ENCODE data around the gene RELN. TPM values are rescaled to one million over a fixed set of nuclear protein-coding genes. Genes with fewer than 3 reads are reported as not detected.

The RELN gene
- total and polyA plus RNA-seq, 10 of the 15 experiments (the other 5 are each of a cell fraction or from before 2014, with no cell fraction given), result 0.11 to 0.21 TPM; not detected in 8

GRCh38 chr7:103989785-103990767, 618 bp upstream of the RELN start:
- no peak for TF ChIP-seq ZSCAN29 (IDR thresholded peaks at IDR 0.05)
- TF ChIP-seq, protein P1, sequence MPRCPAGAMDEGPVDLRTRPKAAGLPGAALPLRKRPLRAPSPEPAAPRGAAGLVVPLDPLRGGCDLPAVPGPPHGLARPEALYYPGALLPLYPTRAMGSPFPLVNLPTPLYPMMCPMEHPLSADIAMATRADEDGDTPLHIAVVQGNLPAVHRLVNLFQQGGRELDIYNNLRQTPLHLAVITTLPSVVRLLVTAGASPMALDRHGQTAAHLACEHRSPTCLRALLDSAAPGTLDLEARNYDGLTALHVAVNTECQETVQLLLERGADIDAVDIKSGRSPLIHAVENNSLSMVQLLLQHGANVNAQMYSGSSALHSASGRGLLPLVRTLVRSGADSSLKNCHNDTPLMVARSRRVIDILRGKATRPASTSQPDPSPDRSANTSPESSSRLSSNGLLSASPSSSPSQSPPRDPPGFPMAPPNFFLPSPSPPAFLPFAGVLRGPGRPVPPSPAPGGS (IDR thresholded peaks at IDR 0.05; ENCODE audit: borderline replicate concordance, insufficient read depth, low read depth, low read length, poor library complexity, severe bottlenecking), result no peak
- no peak for TF ChIP-seq SIN3A (IDR thresholded peaks at IDR 0.05; ENCODE audit: low read depth, low read length)
- TF ChIP-seq CREB1 (IDR thresholded peaks at IDR 0.05; ENCODE audit: low read depth), result no peak
- no peak for TF ChIP-seq WRNIP1 (IDR thresholded peaks at IDR 0.05; ENCODE audit: borderline replicate concordance, low read depth, low read length)
- TF ChIP-seq SMAD1 (IDR thresholded peaks at IDR 0.05; ENCODE audit: low read depth, partially characterized antibody), result no peak
- 0 out of 2 replicates have a peak, but pooled peaks have one; percentile 79 for TF ChIP-seq EZH2 (IDR thresholded peaks at IDR 0.05; ENCODE audit: borderline replicate concordance, control insufficient read depth, low read depth, low read length)
- RAD21 ChIA-PET (ENCODE audit: unreplicated experiment), result no interaction called here
- H3K4me1 ChIP-seq (ENCODE audit: control insufficient read depth, insufficient read depth, low read length), result no peaks in the 10 kb centered on the region
- POLR2A ChIA-PET, result no interaction called here
- H2AFZ ChIP-seq (ENCODE audit: control insufficient read depth, low read depth, low read length), result no peak overlapping the region
- SMC1A ChIA-PET (ENCODE audit: uncharacterized antibody, unreplicated experiment), result no interaction called here
- CTCF ChIA-PET, result no interaction called here
- H3K36me3 ChIP-seq (ENCODE audit: control insufficient read depth in 2 of 2, insufficient read depth in 2 of 2, low read length in 1 of 2), result no peaks in the 10 kb centered on the region
- 8% methylated on average over 48 of the region's 80 CpGs for WGBS (ENCODE audit: insufficient coverage, insufficient replicate concordance, low lambda C conversion rate, missing lambda C conversion rate)
- no peaks in the 10 kb centered on the region for H3K79me2 ChIP-seq (ENCODE audit: control insufficient read depth, insufficient read depth, low read length)
- no peak for DNase-seq (ENCODE audit: low read depth, low spot score)
- FAIRE-seq, result no peak
- no peak overlapping the region for H3K4me2 ChIP-seq (ENCODE audit: control insufficient read depth, insufficient read depth)
- H3K9me3 ChIP-seq (replicated peaks; ENCODE audit: control insufficient read depth, insufficient read depth, low read length), result no peaks in the 10 kb centered on the region
- peaks cover 4 to 9% of the 10 kb centered on the region in 2 experiments for H3K27me3 ChIP-seq (replicated peaks in 1 of 2; ENCODE audit: control insufficient read depth in 2 of 2, insufficient read depth in 2 of 2, low read length in 1 of 2)
- no peak overlapping the region for H3K9ac ChIP-seq (ENCODE audit: control insufficient read depth, insufficient read depth, low read length)
- no peak for ATAC-seq
- H3K27ac ChIP-seq (ENCODE audit: control insufficient read depth, insufficient read depth), result no peak overlapping the region
- H4K20me1 ChIP-seq (ENCODE audit: control insufficient read depth, insufficient read depth), result no peaks in the 10 kb centered on the region
- intact Hi-C loops (cut with micrococcal nuclease; ENCODE audit: unreplicated experiment), result no loop called here
- in situ Hi-C loops (cut with MboI), result no loop called here
- BruUV-seq (replicated peaks), result no TSS peak
- H3K4me3 ChIP-seq, result no peak overlapping the region

Measured in GM12878 (cell line).